ENCODE data around the gene GNB1L.

The GNB1L gene

DNA sequence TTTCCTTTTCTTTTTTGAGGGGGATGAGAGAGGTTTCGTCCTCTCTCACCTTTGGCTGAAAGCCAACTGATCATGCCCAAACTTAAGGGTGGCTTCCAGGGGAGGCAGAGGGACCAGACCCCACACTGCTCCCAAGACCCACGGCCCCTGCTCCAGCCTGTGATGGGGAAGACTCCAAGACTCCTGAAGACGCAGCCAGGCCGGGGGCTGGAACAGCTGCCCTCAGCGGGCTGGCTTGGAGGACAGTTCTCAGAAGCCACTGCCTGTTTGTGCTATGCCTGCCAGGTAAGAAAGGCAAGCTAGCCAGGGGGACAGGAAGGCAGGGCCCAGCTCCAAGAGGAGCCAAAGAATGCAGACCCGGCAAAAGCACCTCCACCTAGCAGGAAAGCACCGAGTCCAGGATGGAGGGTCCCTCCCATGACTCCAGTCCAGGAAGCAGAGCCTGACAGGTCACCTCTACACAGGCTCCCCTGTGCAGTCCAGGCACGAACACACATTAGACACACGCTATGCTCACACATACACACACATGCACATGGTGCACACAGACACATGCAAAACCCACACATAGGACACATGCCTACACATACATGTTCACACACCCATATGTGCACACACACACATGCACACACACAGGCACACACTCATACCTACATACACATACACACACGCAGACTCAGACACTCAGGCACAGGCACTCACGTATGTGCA lies 31.3 kb downstream of the GNB1L start:
- DNase-seq (ENCODE audit: low read depth) = no peak

DNA sequence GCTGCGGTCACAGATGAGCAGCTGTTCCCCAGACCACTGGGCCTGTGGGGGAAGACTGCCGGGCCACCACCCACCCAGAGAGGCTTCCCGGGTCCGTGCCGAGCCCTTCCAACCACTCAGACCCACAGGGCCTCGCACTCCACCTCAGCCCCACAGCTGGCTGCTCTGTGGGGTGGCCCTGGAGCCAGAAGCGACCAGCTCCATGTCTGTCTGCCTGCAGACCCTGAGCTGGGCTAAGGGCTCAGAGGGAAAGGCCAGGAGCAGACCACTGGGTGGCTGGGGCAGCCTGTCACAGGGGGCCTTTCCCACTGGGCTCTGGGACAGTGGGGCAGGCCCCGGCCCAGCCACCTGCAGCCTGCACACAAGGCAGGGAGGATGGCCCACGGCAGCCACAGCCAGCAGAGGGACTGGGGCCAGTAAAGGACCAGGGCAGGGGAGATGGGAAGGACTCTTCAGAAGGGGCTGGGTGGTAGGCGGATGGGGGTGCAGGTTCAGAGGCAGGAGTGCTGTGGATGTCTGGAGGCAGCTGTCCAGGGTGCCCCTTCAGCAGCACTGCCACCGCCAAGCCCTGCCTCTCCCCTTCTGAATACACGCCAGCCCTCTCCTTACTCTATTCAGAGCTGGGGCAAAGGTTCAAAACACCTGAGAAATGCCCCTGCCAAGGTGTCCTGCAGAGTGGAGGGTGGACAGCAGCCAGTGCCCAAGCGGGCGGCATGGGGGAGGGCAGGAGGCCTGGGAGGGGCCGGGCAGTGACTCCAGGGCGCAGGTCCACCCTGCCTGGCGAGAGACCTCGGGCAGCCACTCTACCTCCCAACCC lies 32.2 kb downstream of the GNB1L start:
- no peak for DNase-seq (ENCODE audit: low read depth)

DNA sequence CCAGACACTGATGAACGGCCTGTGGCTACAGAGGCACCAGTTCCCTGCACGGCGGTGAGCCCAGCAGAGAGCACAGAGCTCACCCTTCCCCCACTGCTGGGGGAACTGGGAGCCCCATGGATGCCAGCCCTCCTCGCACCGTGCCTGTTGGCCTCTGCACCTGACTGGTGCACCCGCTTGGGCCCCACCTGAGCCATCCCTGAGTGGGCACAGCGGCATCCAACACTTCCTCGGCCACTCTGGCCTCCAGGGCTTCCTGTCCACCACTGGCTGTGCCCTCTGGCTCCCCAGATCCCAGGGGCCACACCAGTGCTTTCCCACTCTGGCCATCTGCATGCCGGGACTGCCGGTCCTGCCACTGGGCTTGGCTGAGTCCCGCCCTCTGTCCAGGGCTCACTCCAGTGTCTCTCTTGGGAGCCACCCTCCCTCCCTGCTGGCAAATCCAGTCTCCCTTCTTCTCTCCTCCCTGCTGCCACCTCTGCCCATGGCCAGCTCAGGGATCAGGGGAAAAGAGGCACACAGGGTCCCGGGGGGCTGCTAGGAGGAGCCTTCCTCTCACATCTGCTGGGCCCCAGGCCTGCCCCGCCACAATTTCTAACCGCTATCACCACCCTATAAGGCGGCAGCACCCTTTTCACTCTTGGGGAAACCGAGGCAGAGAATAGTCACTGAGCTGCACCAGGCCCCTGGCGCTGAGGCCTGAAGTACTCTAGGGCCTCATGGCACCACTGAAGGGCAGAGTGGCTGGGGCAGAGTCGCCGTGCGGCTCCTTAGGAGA lies 33.0 kb downstream of the GNB1L start:
- no peak for DNase-seq (ENCODE audit: low read depth)

DNA sequence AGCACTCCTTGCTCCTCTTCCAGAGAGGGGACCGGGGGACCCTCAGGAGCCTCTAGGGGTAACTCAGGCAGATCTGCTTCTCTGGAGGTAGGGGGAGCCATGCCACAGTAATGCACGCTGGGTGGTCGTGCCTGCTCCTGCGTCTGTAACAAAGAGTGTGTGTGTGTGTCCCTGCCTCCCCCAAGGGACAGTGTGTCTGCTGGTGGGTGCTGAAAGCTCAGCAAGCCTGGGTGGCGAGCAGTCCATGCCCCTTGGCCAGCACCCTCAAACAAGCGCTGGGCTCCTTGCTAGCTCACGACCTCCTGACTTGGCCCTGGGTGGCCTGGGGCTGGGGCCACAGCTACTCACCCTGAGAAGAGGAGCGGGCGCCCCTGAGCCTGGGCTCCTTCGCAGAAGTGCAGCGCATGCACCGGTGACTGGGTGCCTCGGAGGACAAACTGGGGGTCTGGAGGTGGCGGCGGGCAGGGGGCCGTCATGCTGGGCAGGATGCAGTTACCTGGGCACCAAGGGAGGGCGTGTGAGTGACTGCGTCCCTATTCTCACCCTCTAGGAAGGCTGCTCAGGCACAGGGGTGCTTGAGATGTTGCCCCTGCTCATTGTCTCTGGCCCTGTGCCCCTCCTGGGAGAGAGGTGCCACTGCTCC lies 33.7 kb downstream of the GNB1L start:
- DNase-seq (ENCODE audit: low read depth) = no peak

DNA sequence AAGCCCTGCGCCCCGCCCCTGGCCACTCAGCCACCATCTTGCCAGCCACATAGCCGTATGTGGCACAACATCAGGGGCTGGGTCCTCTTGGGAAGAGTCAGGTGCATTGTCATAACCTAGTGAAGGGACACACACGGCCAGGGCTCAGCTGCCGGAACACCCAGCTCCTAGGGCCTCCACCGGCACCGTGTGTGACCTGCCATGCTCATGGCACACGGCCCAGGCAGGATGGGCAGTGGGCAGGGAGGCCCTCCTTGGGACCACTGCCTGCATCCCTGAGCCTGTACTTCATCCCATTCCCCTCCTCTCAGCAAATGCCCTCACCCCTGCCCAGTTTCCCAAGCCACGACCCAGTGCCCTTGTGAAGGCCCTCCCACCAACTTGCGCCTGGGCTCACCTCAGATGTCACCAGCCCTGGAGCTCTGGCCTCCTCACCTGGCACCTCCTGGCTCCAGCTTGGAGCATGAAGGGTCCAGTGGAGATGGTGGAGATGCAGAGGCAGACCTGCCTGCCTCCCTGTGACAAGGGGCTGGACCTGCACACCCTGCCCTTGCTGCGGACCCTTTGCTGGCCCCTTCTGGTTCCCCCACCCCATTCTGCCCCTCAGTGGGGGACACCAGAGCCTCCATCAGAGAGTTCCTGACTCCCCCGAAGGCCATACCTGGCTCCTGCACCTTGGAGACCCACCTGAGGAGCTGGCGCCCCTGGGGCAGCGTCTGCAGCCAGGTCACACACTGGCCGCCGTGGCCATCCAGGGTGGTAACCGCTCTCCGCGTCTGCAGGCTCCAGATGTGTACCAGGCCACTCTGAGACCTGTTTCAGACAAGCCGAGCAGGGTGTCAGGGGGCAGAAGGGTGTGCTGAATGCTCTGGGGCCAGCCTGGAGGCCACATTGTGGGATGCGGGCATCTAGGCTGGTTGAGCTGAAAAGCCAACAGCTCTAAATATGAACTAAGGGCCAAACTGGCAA lies 34.5 kb downstream of the GNB1L start:
- no peak for DNase-seq (ENCODE audit: low read depth)

DNA sequence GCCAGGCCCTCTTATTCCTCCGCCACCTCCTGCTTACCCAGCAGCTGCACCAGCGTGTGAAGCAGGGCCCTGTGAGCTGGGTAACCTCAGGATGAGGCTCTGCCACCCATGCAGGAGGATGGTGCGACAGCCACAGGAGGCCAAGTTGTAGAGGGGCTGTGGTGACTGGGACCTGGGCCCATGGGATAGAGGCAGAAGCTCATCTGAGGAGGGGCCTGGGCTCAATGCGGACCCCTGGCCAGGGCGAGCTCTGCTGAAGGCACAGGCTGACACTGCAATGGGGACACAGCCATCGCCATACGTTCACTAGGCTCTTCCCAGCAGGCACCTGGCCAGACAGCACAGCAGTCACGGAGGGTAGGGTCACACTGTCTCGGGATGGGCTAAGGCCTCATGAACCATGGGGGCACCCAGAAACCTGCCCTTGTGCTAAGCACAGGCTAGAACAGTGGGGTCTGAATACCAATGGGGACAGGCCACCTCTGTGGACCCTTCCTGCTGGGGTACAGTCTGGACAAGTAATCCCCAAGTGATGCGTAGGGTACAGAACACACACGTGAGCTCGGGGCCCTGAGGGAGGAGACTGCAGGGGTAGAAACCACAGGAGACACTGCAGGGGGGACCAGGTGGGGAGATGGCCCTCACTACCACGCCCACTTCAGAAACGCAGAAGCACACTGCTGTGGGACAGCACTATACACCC lies 35.3 kb downstream of the GNB1L start:
- no peak for DNase-seq (ENCODE audit: low read depth)

DNA sequence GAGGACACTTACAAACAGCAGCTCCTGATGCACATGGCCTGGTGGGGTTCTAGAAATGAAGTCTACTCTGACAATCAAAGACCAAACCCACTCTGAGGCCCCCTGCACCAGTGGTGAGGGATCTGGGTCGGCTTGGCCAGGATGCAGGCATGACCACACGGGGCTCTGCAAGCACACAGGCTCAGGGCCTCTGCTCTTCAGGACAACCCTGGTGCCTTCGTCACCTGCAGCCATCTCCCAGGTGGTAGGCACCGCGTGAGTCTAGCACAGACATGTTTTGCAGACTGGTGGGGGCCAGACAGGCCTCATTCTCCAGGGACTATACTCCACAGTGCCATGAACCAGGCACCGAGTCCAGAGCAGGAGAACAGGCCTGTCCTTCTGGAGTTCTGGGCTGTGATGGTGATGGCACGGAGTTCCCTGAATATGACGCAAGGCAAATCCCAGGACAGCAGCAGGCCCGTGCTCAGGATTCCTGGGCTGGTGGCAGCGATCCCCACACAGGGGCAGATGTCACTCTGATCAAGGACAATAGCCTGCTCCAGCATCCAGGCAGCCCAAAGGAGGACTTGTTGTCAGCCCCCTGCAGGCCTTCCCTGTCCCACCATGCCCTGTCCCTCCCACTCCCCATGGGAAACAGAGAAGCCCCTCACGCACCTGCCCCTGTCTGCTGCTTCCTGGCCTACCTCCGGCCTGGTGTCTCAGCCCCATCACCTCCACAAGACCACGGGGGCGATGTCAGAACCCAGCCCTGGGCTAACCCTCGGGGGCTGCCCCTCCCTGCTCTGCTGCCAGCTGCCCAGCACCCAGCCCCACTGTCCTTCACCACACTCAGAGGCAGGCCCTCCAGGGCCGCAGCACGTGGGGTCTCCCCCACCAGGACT lies 36.1 kb downstream of the GNB1L start:
- DNase-seq (ENCODE audit: low read depth) = no peak

DNA sequence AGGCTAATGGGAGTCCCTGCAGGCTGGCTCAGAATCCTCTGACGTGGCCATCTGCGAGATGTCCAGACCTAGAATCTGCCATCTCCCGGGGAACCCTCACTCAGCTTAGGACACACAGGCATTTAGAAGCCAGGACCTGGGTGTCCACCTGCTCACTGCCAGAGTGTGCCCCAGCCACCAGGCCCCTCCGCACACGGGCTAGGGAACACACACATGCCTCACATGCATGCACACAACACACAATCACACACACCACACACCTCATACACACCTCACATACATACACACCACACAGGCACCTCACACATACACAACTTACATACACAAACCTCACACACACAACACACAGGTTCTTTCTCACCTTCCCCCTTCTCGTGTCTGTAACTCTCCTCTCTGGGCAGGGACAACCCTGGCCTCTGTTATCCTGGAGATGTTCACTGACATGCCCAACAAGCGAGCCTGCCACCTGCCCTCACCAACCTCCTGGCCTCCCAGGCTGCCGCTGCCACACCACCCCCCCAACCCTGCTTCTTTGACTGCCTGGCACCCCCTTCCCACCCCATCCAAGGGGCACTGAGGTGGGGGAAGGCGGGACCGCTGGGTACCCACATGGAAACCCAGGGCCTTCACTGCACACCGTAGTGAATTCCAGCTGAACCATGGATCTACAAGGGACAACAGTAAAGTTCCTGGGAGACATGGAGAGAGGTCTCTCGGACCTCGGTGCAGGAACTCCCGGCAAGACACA lies 38.1 kb downstream of the GNB1L start:
- no peak for DNase-seq (ENCODE audit: low read depth)

DNA sequence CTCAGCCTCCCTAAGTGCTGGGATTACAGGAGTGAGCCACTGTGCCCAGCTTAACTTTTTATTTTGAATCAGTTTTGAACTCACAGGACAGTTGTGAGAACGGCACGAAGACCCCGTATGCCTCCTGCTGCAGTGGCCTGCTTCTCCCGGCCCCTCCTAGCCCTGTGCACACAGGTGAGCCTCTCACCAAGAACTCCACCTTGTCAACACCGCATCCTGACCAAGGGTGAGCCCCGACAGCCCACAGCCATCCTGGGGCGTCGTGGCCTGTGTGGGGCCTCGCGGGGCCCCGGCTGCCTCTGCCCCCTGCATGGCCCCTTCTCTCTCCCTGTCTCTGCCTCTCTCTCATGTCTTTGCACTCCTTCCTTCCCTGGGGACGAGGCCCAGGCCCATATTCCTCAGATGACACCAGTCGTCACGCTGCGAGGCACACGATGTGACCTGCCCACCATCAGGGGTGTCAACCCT lies 38.8 kb downstream of the GNB1L start:
- no peak for DNase-seq (ENCODE audit: low read depth)

DNA sequence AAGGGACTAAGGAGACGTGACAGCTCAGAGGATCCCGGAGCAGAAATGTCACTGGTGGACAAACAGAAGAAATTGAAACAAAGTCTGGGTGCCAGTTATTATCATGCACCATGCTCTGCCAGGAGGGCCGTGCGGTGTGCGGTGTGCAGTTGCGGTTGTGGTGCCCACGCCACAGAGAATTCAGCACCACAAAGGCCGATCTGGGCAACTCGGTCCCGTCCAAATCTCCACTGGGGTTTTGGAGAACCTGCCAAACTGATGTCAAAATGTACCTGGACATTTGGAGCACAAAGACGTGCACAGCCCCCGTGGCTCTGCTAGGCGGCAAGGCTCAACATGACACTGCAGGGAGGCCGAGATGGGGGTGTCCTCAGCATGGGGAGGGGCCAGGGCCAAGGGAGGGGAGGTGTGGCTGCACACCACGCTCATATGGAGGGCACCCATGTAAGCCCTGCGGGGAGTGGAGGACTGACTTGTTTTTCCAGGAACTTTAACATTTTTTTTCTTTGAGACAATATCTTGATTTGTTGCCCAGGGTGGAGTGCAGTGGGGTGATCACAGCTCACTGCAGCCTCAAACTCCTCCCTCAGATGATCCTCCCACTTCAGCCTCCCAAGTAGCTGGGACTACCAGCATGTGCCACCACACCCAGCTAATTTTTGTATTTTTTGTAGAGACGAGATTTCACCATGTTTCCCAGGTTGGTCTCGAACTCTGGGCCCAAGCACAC lies 39.4 kb downstream of the GNB1L start:
- DNase-seq (ENCODE audit: low read depth) = no peak

DNA sequence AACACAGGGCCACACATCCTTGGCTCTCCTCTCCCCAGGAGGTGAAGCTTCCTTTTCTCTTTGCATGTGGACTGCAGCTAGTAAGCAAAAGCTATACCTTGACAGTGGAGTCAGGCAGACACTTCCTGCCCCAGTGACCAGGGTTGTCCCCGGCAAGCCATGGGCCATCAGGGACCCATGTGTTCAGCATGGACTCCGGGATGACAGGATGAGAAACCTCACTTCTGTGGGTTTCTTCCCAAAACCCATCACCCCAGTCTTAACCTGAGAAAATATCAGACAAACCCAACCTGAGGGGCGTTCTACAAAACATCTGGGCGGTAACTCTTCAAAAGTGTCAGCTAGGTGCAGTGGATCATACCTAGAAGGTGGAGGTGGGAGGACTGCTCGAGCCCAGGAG lies 40.2 kb downstream of the GNB1L start:
- DNase-seq (ENCODE audit: low read depth) = no peak

DNA sequence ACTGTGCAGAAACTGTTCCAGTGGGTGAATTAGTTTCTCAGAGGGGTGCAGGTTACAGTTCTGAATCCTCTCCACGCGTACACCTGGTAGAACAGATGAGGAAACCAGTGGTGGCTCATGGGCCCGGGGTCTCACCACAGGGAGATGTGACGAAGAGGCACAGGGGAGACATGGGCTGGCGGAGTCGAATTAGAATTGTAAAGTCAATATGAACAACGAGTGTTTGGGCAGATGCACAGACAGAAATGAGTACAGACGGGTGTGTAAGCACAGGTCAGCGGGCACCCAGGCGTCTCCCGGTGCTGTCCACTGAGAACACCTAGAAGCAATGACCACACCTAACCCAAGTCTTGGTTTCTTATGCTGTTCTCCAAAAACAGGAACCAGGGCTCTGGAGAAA lies 41.8 kb downstream of the GNB1L start:
- no peak for DNase-seq (ENCODE audit: low read depth)

DNA sequence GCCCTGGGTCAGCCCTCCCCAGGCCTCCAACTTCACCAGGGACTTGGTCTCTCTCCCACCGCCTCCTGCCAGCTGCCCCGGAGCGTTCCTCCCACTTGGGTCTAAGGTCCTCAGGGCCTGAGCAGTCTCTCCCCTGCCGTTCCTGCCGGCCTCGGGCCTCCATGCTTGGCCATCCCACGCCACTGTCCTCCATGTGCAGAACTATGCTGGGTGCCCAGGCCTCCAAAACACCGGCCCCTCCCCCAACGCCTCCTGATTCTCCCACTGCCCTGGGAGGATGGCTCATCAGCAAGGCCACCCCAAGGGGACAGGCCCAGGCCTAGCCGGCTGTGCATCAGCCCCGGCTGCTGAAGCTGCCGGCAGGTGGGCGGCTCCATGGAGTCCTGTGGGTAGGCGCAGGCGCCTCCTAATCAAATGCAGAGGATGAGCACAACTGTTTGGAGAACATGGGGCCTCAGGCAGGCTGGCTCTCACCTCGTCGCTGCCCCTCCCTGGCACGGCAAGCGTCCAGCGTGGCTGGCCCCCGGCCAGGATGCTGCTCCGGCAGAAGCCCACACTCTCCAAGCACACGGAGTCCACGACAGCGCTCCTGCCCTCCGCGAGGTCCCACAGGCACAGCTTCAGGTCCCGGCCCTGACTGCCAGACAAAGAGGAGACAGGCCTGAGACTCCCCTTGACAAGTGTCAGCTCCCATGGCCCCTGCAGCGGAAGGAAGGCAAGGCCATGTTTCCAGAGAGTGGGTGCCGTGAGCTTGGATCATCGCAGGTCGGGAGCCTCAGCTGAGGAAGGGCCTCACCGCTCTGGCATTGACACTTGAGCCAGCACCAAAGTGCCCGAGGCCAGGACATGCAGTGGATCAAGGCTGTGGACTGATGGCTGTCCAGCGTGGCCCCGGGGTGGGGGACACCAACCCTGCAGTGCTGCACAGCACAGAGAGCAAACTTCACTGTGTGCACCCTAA lies 42.6 kb downstream of the GNB1L start:
- no peak for DNase-seq (ENCODE audit: low read depth)

DNA sequence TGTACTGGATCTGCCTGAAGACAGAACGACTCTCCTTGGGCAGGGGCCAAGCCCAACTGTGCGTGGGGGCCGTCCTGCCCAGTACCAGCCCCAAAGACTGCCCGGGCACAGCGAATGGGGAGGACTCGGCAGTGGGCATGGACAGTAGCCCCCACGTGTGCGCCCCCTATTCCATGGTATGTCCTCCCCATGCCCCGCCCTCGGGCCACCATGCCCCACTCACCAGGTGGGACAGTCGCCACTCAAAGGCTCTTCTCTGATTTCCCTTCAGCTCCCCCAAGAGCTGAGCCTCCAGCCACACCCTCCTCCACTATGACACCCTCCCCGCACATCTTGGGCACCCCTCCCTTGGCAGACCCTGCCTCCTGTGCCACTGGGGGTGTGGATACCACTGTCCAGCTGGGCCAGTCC lies 43.5 kb downstream of the GNB1L start:
- DNase-seq (ENCODE audit: low read depth) = no peak

DNA sequence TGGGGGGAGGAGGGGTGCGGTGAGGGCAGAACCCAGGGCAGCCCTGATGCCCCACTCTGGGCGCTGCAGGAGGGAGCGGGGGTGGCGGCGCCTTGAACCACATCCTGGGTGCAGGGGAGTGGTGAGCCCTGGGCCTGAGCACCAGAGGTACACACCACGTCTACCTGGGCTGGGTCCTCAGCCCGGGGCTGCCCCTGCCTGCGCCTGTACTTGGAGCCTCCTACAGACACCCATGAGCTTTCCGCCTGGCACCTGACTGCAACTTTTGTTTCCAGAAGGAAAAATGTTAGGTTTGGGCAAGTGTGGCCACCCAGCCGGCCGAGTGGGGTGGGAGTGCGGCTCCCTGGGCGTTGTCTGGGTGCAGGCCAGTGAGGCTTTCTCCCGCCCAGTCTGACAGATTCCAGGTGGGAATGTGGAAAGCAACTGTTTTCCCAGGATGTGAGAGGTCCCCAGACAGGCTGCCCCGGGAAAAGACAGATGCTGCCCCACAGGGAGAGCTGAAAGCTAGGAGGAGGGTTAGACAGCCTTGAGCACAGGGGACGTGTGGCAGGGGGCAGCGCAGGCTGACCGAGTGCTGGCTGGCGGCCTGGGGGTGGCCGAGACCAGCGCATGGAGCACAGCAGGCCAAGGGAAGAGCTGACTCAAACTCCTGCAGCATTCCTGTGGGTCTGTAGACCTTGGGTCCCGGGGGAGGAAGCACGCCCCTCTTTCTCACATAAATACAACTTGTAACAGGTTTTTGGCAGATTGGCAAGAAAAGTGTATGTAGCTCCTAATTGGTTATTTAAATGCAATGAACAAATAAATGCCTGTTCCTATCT lies 44.1 kb downstream of the GNB1L start:
- DNase-seq (ENCODE audit: low read depth) = no peak

DNA sequence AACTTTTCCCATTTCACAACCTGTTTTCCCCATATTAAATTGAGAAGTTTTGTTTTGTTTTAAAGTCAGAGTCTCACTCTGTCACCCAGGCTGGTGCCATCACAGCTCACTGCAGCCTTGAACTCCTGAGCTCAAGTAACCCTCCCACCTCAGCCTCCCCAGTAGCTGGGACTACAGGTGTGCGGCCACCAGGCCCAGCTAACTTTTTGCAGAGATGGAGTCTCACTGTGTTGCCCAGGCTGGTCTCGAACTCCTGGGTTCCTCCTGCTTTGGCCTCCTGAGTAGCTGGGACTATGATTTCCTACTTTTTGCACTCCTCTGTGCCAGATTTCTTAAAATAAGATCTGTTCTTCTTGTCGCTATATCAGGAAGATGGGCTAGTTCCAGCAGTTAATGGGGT lies 44.9 kb downstream of the GNB1L start:
- DNase-seq (ENCODE audit: low read depth) = no peak
